Measurements from ENCODE around the gene ANGEL2. TPM values are rescaled to one million over a fixed set of nuclear protein-coding genes. Genes with fewer than 3 reads are reported as not detected.
A peak's percentile ranks its signal among the peaks of the same experiment; 100 is the strongest.

The ANGEL2 gene
- 10 to 100 TPM; 24.4 to 46.1 (median 34.8) TPM for total RNA-seq

GRCh38 chr1:213015099-213016050, at the start of gene ANGEL2:
ANGEL2 (minus strand) TSS chr1:213015867; CDS start chr1:213015671, 196 bp downstream.
- H3K27ac ChIP-seq (replicated peaks in 1 of 4): peak within 1 kb of the TSS; percentile 88 to 95 (median 92)
- no peaks in the 10 kb centered on the region for H3K9me3 ChIP-seq
- H3K36me3 ChIP-seq: peaks cover 0 to 24% (median 12%) of the 10 kb centered on the region in 4 donors
- TF ChIP-seq CTCF (IDR thresholded peaks at IDR 0.05) (no peak), POLR2AphosphoS5 (IDR thresholded peaks at IDR 0.05) (peak; percentile 72 to 95)
- peak within 1 kb of the TSS; percentile 84 to 92 (median 90) for H3K4me3 ChIP-seq
- H3K4me1 ChIP-seq: peaks cover 15 to 42% (median 22%) of the 10 kb centered on the region in 4 donors
- no peaks in the 10 kb centered on the region for H3K27me3 ChIP-seq
- peak; percentile 98 for DNase-seq (ENCODE audit: extremely low spot score)
- intact Hi-C loops (cut with DNase I): no loop called here
- under 1% methylated on average over 34 of the region's 66 CpGs for whole genome bisulfite sequencing

GRCh38 chr1:213061263-213061662, 45.6 kb upstream of the ANGEL2 start:
- intact Hi-C loops (cut with DNase I): no loop called here
- no peaks in the 10 kb centered on the region for H3K4me1 ChIP-seq
- H3K36me3 ChIP-seq: no peaks in the 10 kb centered on the region
- no peak overlapping the region for H3K27ac ChIP-seq (replicated peaks in 1 of 4)
- H3K4me3 ChIP-seq: no peak overlapping the region
- no peaks in the 10 kb centered on the region for H3K27me3 ChIP-seq
- DNase-seq (ENCODE audit: extremely low spot score): no peak
- TF ChIP-seq POLR2A (IDR thresholded peaks at IDR 0.05; ENCODE audit: low read depth): no peak
- TF ChIP-seq CTCF (IDR thresholded peaks at IDR 0.05): no peak
- TF ChIP-seq POLR2AphosphoS5 (IDR thresholded peaks at IDR 0.05): no peak
- TF ChIP-seq EP300 (IDR thresholded peaks at IDR 0.05): no peak
- peaks cover 0 to 3% (median 0%) of the 10 kb centered on the region in 4 donors for H3K9me3 ChIP-seq
- 96% methylated on average over 1 of the region's 1 CpG for WGBS

- intact Hi-C loops (cut with DNase I): no loop called here
- DNase-seq (ENCODE audit: extremely low spot score): no peak
- TF ChIP-seq POLR2A (IDR thresholded peaks at IDR 0.05; ENCODE audit: low read depth) (no peak), POLR2AphosphoS5 (IDR thresholded peaks at IDR 0.05) (no peak), EP300 (IDR thresholded peaks at IDR 0.05) (no peak), CTCF (IDR thresholded peaks at IDR 0.05) (no peak)
- no peak overlapping the region for H3K4me3 ChIP-seq
- H3K27ac ChIP-seq (replicated peaks in 1 of 4): no peak overlapping the region
- H3K36me3 ChIP-seq: no peaks in the 10 kb centered on the region
- H3K27me3 ChIP-seq: no peaks in the 10 kb centered on the region
- peaks cover 0 to 3% (median 0%) of the 10 kb centered on the region in 4 donors for H3K9me3 ChIP-seq
- 95% methylated on average over 2 of the region's 2 CpGs for WGBS
- H3K4me1 ChIP-seq: no peaks in the 10 kb centered on the region
Observed at GRCh38 chr1:213060836-213061235, 45.2 kb upstream of the ANGEL2 start.

- TF ChIP-seq POLR2AphosphoS5 (IDR thresholded peaks at IDR 0.05): no peak
- H3K27me3 ChIP-seq: no peaks in the 10 kb centered on the region
- H3K9me3 ChIP-seq: peaks cover 0 to 3% (median 0%) of the 10 kb centered on the region in 4 donors
- intact Hi-C loops (cut with DNase I): no loop called here
- no peaks in the 10 kb centered on the region for H3K36me3 ChIP-seq
- DNase-seq (ENCODE audit: extremely low spot score): no peak
- WGBS: 83% methylated on average over 5 of the region's 5 CpGs
- no peak overlapping the region for H3K4me3 ChIP-seq
- no peak overlapping the region for H3K27ac ChIP-seq (replicated peaks in 1 of 4)
- H3K4me1 ChIP-seq: peaks cover 5 to 11% (median 8%) of the 10 kb centered on the region in 4 donors
Observed at GRCh38 chr1:213057264-213058059, 41.8 kb upstream of the ANGEL2 start.

GRCh38 chr1:213055767-213056166, 40.1 kb upstream of the ANGEL2 start:
- H3K36me3 ChIP-seq: no peaks in the 10 kb centered on the region
- DNase-seq (ENCODE audit: extremely low spot score): no peak
- peaks cover 0 to 3% (median 0%) of the 10 kb centered on the region in 4 donors for H3K9me3 ChIP-seq
- intact Hi-C loops (cut with DNase I): no loop called here
- H3K27me3 ChIP-seq: no peaks in the 10 kb centered on the region
- 79% methylated on average over 3 of the region's 3 CpGs for WGBS
- no peak overlapping the region for H3K4me3 ChIP-seq
- no peak overlapping the region for H3K27ac ChIP-seq (replicated peaks in 1 of 4)
- peaks cover 10 to 20% (median 17%) of the 10 kb centered on the region in 4 donors for H3K4me1 ChIP-seq
- no peak for TF ChIP-seq POLR2AphosphoS5 (IDR thresholded peaks at IDR 0.05)
- no peak for TF ChIP-seq EP300 (IDR thresholded peaks at IDR 0.05)
- TF ChIP-seq POLR2A (IDR thresholded peaks at IDR 0.05; ENCODE audit: low read depth): no peak
- TF ChIP-seq CTCF (IDR thresholded peaks at IDR 0.05): no peak
